WERI-Rb-1 (cell line): Measurements from ENCODE around the gene STXBP5.

ENCODE experiments used
- DNase-seq: peaks from one replicate; pipeline ENCODE4 v3.0.0-alpha.2; 2020
- H3K27ac ChIP-seq: fragments of 250-450 bp; sonication (Bioruptor Pico); 2 replicates; pipeline ENCODE4 v1.5.1; 2020; ENCODE audit warnings: mild to moderate bottlenecking, moderate library complexity
- H3K27me3 ChIP-seq: fragments of 250-450 bp; sonication (Bioruptor Pico); 2 replicates; pipeline ENCODE4 v1.5.1; 2021; ENCODE audit warnings: mild to moderate bottlenecking, low read depth, moderate library complexity; ENCODE audit not compliant: insufficient read depth, severe bottlenecking
- H3K36me3 ChIP-seq: fragments of 250-450 bp; sonication (Bioruptor Pico); 2 replicates; pipeline ENCODE4 v1.5.1; 2020; ENCODE audit warnings: mild to moderate bottlenecking, moderate library complexity
- H3K4me3 ChIP-seq: 2 replicates; pipeline ENCODE4 v1.5.1; 2011; ENCODE audit warnings: low read depth, mild to moderate bottlenecking, control low read depth, low read length
- H3K9me3 ChIP-seq: fragments of 250-450 bp; sonication (Bioruptor Pico); 2 replicates; pipeline ENCODE4 v1.5.1; 2021; ENCODE audit warnings: mild to moderate bottlenecking, moderate library complexity; ENCODE audit not compliant: severe bottlenecking
- CTCF ChIP-seq: IDR thresholded peaks from 2 replicates; pipeline ENCODE4 v1.5.1; 2011; ENCODE audit warnings: low read depth, mild to moderate bottlenecking, control low read depth, inconsistent platforms, low read length

Gene STXBP5

GRCh38 chr6:147213772-147214171 is 9.6 kb downstream of the STXBP5 start:
- no peak for TF ChIP-seq CTCF
- Histone ChIP-seq H3K27ac (no peak overlapping the region), H3K27me3 (no peaks in the 10 kb centered on the region), H3K9me3 (no peaks in the 10 kb centered on the region), H3K4me3 (no peak overlapping the region), H3K36me3 (no peaks in the 10 kb centered on the region)
- no peak for DNase-seq

- Histone ChIP-seq H3K36me3 (no peaks in the 10 kb centered on the region), H3K27ac (no peak overlapping the region)
- DNase-seq = no peak
Observed at GRCh38 chr6:147214248-147215227, 10.3 kb downstream of the STXBP5 start.

GRCh38 chr6:147216915-147217314 is 12.7 kb downstream of the STXBP5 start:
- Histone ChIP-seq H3K4me3 (no peak overlapping the region), H3K27ac (no peak overlapping the region), H3K36me3 (no peaks in the 10 kb centered on the region), H3K27me3 (no peaks in the 10 kb centered on the region), H3K9me3 (no peaks in the 10 kb centered on the region)
- no peak for DNase-seq
- TF ChIP-seq CTCF = no peak

More at GRCh38 chr6:147214248-147215227, 10.3 kb downstream of the STXBP5 start:
- no peak for TF ChIP-seq CTCF
- no peak overlapping the region for H3K4me3 ChIP-seq
- no peaks in the 10 kb centered on the region for H3K9me3 ChIP-seq
- no peaks in the 10 kb centered on the region for H3K27me3 ChIP-seq

- Histone ChIP-seq H3K27ac (no peak overlapping the region), H3K36me3 (no peaks in the 10 kb centered on the region), H3K9me3 (no peaks in the 10 kb centered on the region), H3K27me3 (no peaks in the 10 kb centered on the region), H3K4me3 (no peak overlapping the region)
- DNase-seq = no peak
- no peak for TF ChIP-seq CTCF
Observed at GRCh38 chr6:147217840-147218404, 13.7 kb downstream of the STXBP5 start.

- DNase-seq = no peak
- Histone ChIP-seq H3K27ac (no peak overlapping the region), H3K27me3 (no peaks in the 10 kb centered on the region), H3K9me3 (no peaks in the 10 kb centered on the region), H3K36me3 (0 out of 2 replicates have a peak, but pooled peaks cover 2% of the 10 kb centered on the region), H3K4me3 (no peak overlapping the region)
- TF ChIP-seq CTCF = no peak
Observed at GRCh38 chr6:147218797-147219196, 14.6 kb downstream of the STXBP5 start.
